Astrocyte of the spinal cord (primary cell): ENCODE data around the gene RPL9.
"Not testable (repeated sequence)": the region's sequence is repeated elsewhere in the genome, so short reads cannot be mapped to it uniquely, and the experiment has no call there.

Experiments
- DNase-seq: peaks from one replicate; pipeline ENCODE4 v3.0.0; 2011; ENCODE audit warnings: low read depth, low spot score
- H3K4me3 ChIP-seq: 2 replicates; pipeline ENCODE4 v1.5.1; 2011; ENCODE audit warnings: low read depth, mild to moderate bottlenecking, low read length, moderate library complexity
- in situ Hi-C: cut with HindIII; loops from 2 replicates; pipeline ENCODE4 v1.10.0; 2017; ENCODE audit warnings: low sequenced_read_pairs
- TF ChIP-seq, protein P1 (sequence below): IDR thresholded peaks from 2 replicates; pipeline ENCODE4 v1.5.1; 2012; ENCODE audit warnings: low read depth, mild to moderate bottlenecking, low read length, inconsistent platforms

Gene RPL9

DNA sequence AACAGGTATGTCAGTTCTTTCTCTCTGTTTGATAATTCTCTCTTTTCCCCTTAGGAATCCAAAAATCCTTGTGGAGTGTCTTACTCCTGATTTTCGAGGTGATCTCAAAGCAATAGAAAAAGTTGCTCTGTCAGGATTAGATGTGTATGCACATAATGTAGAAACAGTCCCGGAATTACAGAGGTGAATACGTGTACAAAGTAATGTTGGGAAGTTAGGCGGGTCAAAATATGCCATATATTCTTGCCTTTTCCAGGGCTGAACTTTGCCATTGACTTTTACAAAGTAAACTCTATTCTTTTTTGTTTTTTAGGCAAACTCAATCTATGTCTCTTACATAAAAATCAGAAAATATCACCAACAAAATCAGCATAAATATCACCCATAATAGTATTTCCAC is 8.7 kb upstream of the RPL9 start:
- no peak for DNase-seq
- no peak overlapping the region for H3K4me3 ChIP-seq
- TF ChIP-seq, protein P1, sequence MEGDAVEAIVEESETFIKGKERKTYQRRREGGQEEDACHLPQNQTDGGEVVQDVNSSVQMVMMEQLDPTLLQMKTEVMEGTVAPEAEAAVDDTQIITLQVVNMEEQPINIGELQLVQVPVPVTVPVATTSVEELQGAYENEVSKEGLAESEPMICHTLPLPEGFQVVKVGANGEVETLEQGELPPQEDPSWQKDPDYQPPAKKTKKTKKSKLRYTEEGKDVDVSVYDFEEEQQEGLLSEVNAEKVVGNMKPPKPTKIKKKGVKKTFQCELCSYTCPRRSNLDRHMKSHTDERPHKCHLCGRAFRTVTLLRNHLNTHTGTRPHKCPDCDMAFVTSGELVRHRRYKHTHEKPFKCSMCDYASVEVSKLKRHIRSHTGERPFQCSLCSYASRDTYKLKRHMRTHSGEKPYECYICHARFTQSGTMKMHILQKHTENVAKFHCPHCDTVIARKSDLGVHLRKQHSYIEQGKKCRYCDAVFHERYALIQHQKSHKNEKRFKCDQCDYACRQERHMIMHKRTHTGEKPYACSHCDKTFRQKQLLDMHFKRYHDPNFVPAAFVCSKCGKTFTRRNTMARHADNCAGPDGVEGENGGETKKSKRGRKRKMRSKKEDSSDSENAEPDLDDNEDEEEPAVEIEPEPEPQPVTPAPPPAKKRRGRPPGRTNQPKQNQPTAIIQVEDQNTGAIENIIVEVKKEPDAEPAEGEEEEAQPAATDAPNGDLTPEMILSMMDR, result no peak
- in situ Hi-C loops, result no loop called here

DNA sequence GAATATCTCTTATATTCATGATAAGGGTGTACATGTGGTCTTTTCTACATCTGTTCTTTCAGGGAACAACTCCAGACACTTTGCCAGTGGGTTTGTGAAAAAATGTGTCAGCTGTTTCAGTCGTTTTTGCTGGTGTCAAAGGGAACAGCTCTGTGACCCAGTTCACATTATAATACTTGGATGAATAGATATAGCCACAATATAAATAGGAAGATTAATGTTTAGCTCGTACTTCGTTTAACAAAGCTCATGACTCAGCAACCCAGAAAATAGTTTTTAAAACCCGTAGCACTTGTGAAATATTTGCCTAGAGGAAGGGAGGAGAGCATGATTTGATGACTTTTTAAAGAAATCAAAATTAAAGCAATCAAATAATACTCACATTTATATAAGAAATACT is 8.0 kb upstream of the RPL9 start:
- in situ Hi-C loops, result no loop called here

DNA sequence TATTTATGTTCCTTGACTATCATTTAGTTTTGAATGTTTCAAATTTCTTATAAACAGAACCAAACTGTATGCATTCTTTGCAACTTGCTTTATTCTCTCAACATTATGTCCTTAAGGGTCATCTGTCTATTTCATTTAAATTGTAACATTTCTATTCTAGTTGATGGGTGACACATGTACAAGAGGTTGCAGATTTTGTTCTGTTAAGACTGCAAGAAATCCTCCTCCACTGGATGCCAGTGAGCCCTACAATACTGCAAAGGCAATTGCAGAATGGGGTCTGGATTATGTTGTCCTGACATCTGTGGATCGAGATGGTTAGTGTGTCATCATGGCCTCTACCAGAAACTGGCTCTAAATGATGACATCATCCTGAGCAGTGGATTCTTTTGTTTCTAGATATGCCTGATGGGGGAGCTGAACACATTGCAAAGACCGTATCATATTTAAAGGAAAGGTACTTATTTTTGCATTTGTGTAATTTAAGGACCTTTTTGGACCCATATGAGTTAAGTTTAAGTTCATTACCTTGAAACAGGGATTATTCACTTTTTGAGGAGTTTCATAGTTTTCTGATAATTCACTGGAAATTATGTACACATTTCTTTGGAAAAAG is 6.3 kb upstream of the RPL9 start:
- TF ChIP-seq, protein P1, result peak; percentile 26
- DNase-seq, result peak; percentile 83
- H3K4me3 ChIP-seq, result no peak overlapping the region
- in situ Hi-C loops, result no loop called here

More for the DNA sequence above, 8.0 kb upstream of the RPL9 start:
- H3K4me3 ChIP-seq, result no peak overlapping the region
- TF ChIP-seq, protein P1, result no peak
- peak; percentile 16 for DNase-seq

DNA sequence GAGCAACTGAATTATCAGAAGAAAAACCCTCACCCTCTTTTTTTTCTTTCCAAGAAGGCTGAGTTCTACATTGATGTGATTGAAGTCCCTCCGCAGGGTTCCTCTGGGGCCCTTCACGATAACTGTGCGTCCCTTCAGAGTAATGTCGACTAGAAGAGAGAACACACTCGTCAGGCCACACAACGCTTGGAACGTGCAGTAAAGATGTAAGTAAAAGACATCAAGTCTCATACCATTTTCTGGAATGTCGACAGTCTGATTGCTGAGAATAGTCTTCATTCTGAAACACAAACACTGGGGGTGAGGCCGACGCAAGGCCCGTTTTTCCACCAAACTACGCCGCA is 589 bp downstream of the RPL9 start:
- H3K4me3 ChIP-seq, result peak overlapping the region; percentile 78
- DNase-seq, in situ Hi-C loops: not testable (repeated sequence)

DNA sequence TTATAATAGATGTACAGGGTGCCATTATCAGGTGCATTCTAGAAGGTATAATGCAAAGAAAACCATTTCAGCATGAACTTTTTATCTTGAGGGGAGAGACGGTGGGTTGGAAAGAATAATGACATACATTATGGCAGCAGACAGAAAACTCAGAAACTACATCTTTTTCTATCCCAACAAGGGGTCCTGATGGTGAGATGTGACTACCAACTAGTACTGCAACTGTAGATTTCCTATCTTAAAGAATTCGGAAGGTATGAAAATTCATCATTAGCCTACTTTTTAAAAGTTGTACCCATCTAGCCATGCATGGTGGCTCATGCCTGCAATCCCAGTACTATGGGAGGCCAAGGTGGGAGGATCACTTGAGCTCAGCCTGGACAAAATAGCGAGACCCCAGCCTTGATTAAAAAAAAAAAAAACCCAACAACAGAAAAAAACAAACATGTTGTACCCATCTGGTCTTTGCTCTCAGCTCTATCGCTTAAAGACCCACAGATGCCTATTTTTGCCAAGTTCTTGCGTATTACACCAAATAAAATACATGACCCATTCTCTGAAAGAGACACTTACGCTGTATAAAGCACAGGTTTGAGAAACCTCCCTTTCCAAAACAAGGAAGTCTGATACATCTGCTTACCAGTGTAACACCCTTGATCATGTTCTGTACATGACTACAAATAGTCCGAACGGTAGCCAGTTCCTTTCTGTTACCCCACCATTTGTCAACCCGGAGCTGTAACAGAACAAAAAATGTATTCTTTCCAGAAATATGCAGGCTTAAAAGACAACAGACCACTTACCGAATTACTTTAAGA is 1.6 kb downstream of the RPL9 start:
- DNase-seq, result no peak
- peak overlapping the region; percentile 78 for H3K4me3 ChIP-seq
- TF ChIP-seq, protein P1, result no peak
- in situ Hi-C loops, result no loop called here

DNA sequence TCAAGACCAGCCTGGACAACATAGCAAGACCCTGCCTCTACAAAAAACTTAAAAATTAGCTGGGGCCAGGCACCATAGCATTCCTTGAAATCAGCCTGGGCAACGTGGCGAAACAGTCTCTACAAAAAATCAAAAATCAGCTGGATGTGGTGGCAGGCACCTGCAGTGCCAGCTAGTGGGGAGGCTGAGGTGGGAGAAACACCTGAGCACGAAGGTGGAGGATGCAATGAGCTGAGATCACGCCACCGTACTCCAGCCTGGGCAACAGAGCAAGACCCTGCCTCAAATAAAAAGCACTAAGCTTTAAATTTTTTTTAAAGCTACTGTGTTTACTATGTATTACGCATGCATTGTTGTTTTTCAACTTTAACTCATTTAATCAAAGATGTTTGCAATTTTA is 3.2 kb downstream of the RPL9 start:
- DNase-seq, result no peak
- H3K4me3 ChIP-seq, result no peak overlapping the region
- in situ Hi-C loops, result no loop called here
- TF ChIP-seq, protein P1, result no peak

DNA sequence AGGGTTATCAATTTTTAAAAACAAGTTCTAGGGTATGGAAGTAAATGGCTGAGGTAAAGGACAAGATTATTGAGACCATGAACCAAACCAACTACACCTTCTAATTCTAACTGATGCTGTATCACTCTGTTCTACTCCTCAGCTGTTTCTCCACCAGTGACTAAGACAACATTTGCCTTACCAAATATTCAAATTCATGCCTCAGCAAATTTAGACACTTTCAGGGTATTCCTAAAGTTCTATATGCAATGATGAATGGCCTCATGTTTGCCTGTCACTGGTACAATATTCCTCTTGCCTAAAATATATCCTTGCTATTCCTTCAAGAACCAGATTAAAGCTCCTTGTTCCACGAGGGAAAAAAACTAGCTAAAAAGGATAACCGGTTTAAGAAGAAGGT is 5.0 kb downstream of the RPL9 start:
- H3K4me3 ChIP-seq, result no peak overlapping the region
- TF ChIP-seq, protein P1, result no peak
- DNase-seq, result no peak
- in situ Hi-C loops, result no loop called here
